DMS53 treated with DMSO at 0.1 percent for 48 hours (cell line): ENCODE results near the gene YWHAB.

Experiments used
- DNase-seq: peaks from one replicate; lab custom pipeline; 2025; ENCODE audit not compliant: unreplicated experiment; lab: John Stamatoyannopoulos, UW

The YWHAB gene

DNA sequence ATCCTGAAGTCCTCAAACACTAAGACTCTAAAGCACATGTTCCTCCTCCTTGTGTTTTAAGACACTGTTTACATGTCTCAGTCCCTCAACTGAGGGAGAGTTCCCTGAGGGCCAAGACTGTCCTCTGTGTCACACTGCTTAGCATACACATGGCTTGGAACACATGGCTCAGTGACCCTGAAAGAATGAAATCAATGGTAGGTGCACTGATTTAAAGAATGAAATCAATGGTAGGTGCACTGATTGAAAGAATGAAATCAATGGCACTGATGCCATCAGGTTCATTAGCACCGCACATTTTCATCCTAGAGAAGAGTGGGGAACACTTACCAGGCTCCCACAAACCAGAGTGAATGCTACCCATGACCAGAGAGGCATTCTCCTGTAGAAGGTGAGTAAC is 64.9 kb downstream of the YWHAB start:
- DNase-seq = no peak

DNA sequence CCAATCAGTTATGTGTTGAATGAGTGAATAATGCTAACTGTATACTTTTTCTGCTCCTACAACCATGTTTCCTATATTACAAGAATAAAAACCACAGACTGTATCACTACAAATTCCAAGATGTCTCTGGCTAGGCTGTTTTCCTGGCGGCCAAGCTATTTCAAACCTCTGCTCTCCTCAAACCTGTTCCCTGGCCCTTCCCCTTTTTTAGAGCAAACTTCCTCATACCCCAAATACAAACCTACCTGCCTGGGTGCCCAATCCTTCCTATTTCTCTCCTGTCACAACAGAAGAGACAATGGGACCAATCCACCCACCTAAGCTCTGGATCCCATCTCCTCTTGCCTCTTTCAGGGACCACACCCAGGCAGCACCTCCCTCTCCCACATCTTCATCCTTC is 67.2 kb downstream of the YWHAB start:
- DNase-seq = no peak

DNA sequence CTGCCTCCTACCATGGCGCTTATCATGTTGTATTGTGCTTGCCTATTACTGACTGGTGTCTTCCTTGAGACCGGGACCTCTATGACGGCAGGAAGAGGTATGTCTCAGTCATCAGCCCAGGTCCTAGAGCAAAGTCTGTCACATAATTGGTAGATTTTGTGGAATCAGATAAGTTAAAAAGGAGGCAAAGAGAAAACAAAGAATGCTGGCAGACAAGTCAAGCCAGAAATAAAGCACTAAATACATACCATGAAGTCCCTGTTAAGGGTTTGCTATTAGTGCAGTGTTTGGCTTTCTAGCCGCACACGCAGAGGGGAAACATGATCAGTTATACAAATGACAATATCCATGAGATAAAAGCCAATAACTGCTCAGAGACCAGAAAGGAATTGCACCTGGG is 68.7 kb downstream of the YWHAB start:
- DNase-seq = no peak

DNA sequence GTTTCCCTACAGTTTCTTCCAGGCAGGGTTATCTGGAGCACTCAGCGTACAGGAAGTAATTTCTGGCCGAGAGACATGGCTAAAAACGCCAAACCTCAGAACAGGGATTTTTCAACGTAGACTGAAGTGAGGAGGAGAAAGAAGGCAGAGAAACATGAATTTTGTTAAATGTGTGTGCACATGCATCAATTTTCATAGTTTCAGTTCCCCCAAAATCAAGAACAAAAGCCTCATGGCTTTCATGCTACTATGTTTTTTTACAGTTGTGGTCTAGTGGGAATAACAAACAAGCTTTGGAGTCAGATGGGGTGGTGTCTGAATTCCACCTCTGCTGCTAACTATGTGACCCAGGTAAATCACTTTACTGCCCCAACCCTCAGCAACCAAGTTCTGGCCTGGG is 69.8 kb downstream of the YWHAB start:
- no peak for DNase-seq

DNA sequence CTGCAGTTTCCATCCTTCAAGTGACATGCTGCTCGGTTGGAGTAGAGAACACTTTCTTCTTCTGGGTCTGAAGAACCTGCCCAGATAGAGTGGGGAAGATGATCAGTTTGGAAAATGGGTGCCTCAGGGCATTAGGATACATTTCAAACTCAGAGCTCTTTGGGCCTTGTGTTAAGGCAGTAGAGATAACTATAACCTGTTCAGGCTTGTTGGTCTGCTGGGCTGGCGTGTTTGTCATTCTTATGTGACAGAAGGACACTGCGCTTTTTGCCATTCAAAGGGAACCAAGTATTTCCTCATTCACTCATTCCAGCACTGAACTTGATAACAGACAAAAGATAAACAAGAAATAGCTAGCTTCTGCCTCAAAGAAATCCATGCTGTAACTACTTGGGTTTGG is 70.9 kb downstream of the YWHAB start:
- no peak for DNase-seq
